H9 (cell line): ENCODE results near the gene APBA2. TPM values are rescaled to one million over a fixed set of nuclear protein-coding genes. Genes with fewer than 3 reads are reported as not detected.

Source experiments
- DNase-seq: peaks from one replicate; pipeline ENCODE4 v3.0.0-alpha.2; 2017
- H2AFZ ChIP-seq: one replicate; pipeline ENCODE4 v1.6.1; 2013; ENCODE audit warnings: mild to moderate bottlenecking, low read length, control low read depth, moderate library complexity
- H2AK5ac ChIP-seq: 2 replicates; pipeline ENCODE4 v1.6.1; 2013; ENCODE audit warnings: low read length, control low read depth, mixed read lengths; ENCODE audit not compliant: insufficient read length
- H2BK120ac ChIP-seq: one replicate; pipeline ENCODE4 v1.6.1; 2013; ENCODE audit warnings: low read depth, mild to moderate bottlenecking, low read length, control low read depth, inconsistent platforms; ENCODE audit not compliant: poor library complexity, severe bottlenecking
- H2BK12ac ChIP-seq: 2 replicates; pipeline ENCODE4 v1.6.1; 2013; ENCODE audit warnings: low read length, control low read depth, mixed read lengths, low read depth; ENCODE audit not compliant: insufficient read length
- H2BK15ac ChIP-seq: 2 replicates; pipeline ENCODE4 v1.6.1; 2013; ENCODE audit warnings: low read depth, low read length, control low read depth
- H2BK20ac ChIP-seq: one replicate; pipeline ENCODE4 v1.6.1; 2013; ENCODE audit warnings: low read depth, mild to moderate bottlenecking, low read length, control low read depth, inconsistent platforms; ENCODE audit not compliant: poor library complexity, severe bottlenecking
- H2BK5ac ChIP-seq: 2 replicates; pipeline ENCODE4 v1.6.1; 2013; ENCODE audit warnings: low read length, control low read depth, mixed read lengths; ENCODE audit not compliant: insufficient read length
- H3K14ac ChIP-seq: 2 replicates; pipeline ENCODE4 v1.6.1; 2013; ENCODE audit warnings: low read length, control low read depth; ENCODE audit not compliant: insufficient read depth
- H3K18ac ChIP-seq: 2 replicates; pipeline ENCODE4 v1.6.1; 2013; ENCODE audit warnings: low read depth, mild to moderate bottlenecking, mixed read lengths, low read length, control low read depth; ENCODE audit not compliant: insufficient read length
- H3K23ac ChIP-seq: 2 replicates; pipeline ENCODE4 v1.6.1; 2013; ENCODE audit warnings: low read length, control low read depth, mixed read lengths, low read depth; ENCODE audit not compliant: insufficient read length
- H3K23me2 ChIP-seq: 2 replicates; pipeline ENCODE4 v1.6.1; 2013; ENCODE audit warnings: low read depth, mild to moderate bottlenecking, mixed read lengths, low read length, control low read depth; ENCODE audit not compliant: insufficient read length, poor library complexity, severe bottlenecking
- H3K27ac ChIP-seq: 2 replicates; pipeline ENCODE4 v1.5.1; 2013; ENCODE audit warnings: low read length, control low read depth, mixed read lengths, low read depth; ENCODE audit not compliant: insufficient read length
- H3K27me3 ChIP-seq: 2 replicates; pipeline ENCODE4 v1.6.1; 2013; ENCODE audit warnings: low read length, control low read depth, inconsistent platforms; ENCODE audit not compliant: insufficient read depth
- H3K4ac ChIP-seq: 2 replicates; pipeline ENCODE4 v1.6.1; 2013; ENCODE audit warnings: low read depth, mild to moderate bottlenecking, control low read depth, inconsistent platforms, low read length, moderate library complexity
- H3K4me1 ChIP-seq: 2 replicates; pipeline ENCODE4 v1.6.1; 2013; ENCODE audit warnings: low read length, control low read depth, inconsistent platforms; ENCODE audit not compliant: insufficient read depth
- H3K4me2 ChIP-seq: 2 replicates; pipeline ENCODE4 v1.6.1; 2013; ENCODE audit warnings: low read length, control low read depth, mixed read lengths; ENCODE audit not compliant: insufficient read length, insufficient read depth
- H3K56ac ChIP-seq: 2 replicates; pipeline ENCODE4 v1.6.1; 2013; ENCODE audit warnings: low read depth, mild to moderate bottlenecking, mixed read lengths, low read length, control low read depth; ENCODE audit not compliant: insufficient read length
- H3K79me1 ChIP-seq: 2 replicates; pipeline ENCODE4 v1.6.1; 2013; ENCODE audit warnings: low read depth, mild to moderate bottlenecking, moderate library complexity, low read length, control low read depth, inconsistent platforms; ENCODE audit not compliant: insufficient read depth, poor library complexity, severe bottlenecking
- H3K79me2 ChIP-seq: 2 replicates; pipeline ENCODE4 v1.6.1; 2013; ENCODE audit warnings: low read length, control low read depth, inconsistent platforms; ENCODE audit not compliant: insufficient read depth
- H3K9ac ChIP-seq: 2 replicates; pipeline ENCODE4 v1.6.1; 2013; ENCODE audit warnings: low read length, control low read depth, mixed read lengths; ENCODE audit not compliant: insufficient read length; ENCODE audit errors: extremely low read depth
- H3K9me3 ChIP-seq: one replicate; pipeline ENCODE4 v1.6.1; 2013; ENCODE audit warnings: low read depth, low read length, inconsistent platforms; ENCODE audit not compliant: control insufficient read depth
- H3T11ph ChIP-seq: one replicate; pipeline ENCODE4 v1.6.1; 2013; ENCODE audit warnings: mild to moderate bottlenecking, low read length, control low read depth, inconsistent platforms
- H4K20me1 ChIP-seq: one replicate; pipeline ENCODE4 v1.6.1; 2013; ENCODE audit not compliant: control insufficient read depth, insufficient read length, insufficient read depth
- H4K5ac ChIP-seq: 2 replicates; pipeline ENCODE4 v1.6.1; 2013; ENCODE audit warnings: low read depth, mild to moderate bottlenecking, mixed read lengths, low read length, control low read depth; ENCODE audit not compliant: insufficient read length
- H4K8ac ChIP-seq: replicated peaks from 2 replicates; pipeline ENCODE4 v1.6.1; 2013; ENCODE audit warnings: low read length, control low read depth, mixed read lengths, low read depth; ENCODE audit not compliant: insufficient read length
- H4K91ac ChIP-seq: 2 replicates; pipeline ENCODE4 v1.6.1; 2013; ENCODE audit warnings: low read depth, mild to moderate bottlenecking, moderate library complexity, mixed read lengths, low read length, control low read depth; ENCODE audit not compliant: insufficient read length
- H3K27ac Mint-ChIP-seq, 3 experiments: 2 replicates in 2 of 3; 3 replicates in 1 of 3; pipeline ENCODE4 v1.8.0; 2020 to 2021; ENCODE audit warnings: mixed read lengths in 3 of 3, mild to moderate bottlenecking in 1 of 3, moderate library complexity in 1 of 3
- H3K27me3 Mint-ChIP-seq: 2 replicates; pipeline ENCODE4 v1.8.0; 2021; ENCODE audit warnings: low read depth, mild to moderate bottlenecking, moderate library complexity, mixed read lengths
- H3K36me3 Mint-ChIP-seq, 3 experiments: 2 replicates in 2 of 3; 3 replicates in 1 of 3; pipeline ENCODE4 v1.8.0; 2020 to 2021; ENCODE audit warnings: low read depth in 3 of 3, mixed read lengths in 3 of 3; ENCODE audit not compliant: insufficient read depth in 1 of 3
- H3K4me1 Mint-ChIP-seq, 2 experiments: 2 replicates each; pipeline ENCODE4 v1.8.0; 2020; ENCODE audit warnings: mixed read lengths in 2 of 2
- H3K4me3 Mint-ChIP-seq, 2 experiments: 2 replicates in 1 of 2; 3 replicates in 1 of 2; pipeline ENCODE4 v1.8.0; 2020 to 2021; ENCODE audit warnings: mild to moderate bottlenecking in 2 of 2, mixed read lengths in 2 of 2, moderate library complexity in 1 of 2
- H3K9me3 Mint-ChIP-seq, 2 experiments: 2 replicates in 1 of 2; 3 replicates in 1 of 2; pipeline ENCODE4 v1.8.0; 2020; ENCODE audit warnings: mild to moderate bottlenecking in 2 of 2, mixed read lengths in 2 of 2, moderate library complexity in 1 of 2
- CTCF ChIP-seq: fragments of 200-600 bp; sonication (generic); conservative IDR thresholded peaks from 3 replicates; pipeline ENCODE4 v1.8.0; 2021; ENCODE audit warnings: antibody characterized with exemption, mild to moderate bottlenecking
- WGBS: extraction: QIAGEN DNeasy Blood & Tissue Kit; methylation state at CpG from one replicate; pipeline ENCODE4 v1.1.7; 2013; ENCODE audit warnings: missing lambda C conversion rate, low lambda C conversion rate, mixed read lengths; ENCODE audit not compliant: insufficient read length; ENCODE audit errors: extremely low coverage; 5-methylcytosine and 5-hydroxymethylcytosine counted together
- total RNA-seq: library from RNA; stranded (reverse); gene quantifications from 2 replicates; pipeline ENCODE4 v1.2.1, GENCODE V29; 2021

The APBA2 gene
- total RNA-seq, 1 experiment from 2014 or later = 14.3 TPM

- Histone ChIP-seq H2BK12ac (no peak overlapping the region), H3K14ac (no peak overlapping the region), H3K27ac (no peak overlapping the region), H3K79me2 (no peaks in the 10 kb centered on the region), H3K27me3 (no peaks in the 10 kb centered on the region), H2BK20ac (no peak overlapping the region), H2AFZ (no peak overlapping the region), H3T11ph (no peak overlapping the region), H2BK5ac (no peak overlapping the region), H2BK120ac (no peak overlapping the region), H4K8ac (no peak overlapping the region), H3K9ac (no peak overlapping the region), H2BK15ac (no peak overlapping the region), H3K79me1 (no peaks in the 10 kb centered on the region), H4K5ac (no peak overlapping the region), H4K91ac (no peak overlapping the region), H3K9me3 (no peaks in the 10 kb centered on the region), H3K23me2 (no peaks in the 10 kb centered on the region), H3K4ac (no peak overlapping the region), H4K20me1 (no peaks in the 10 kb centered on the region), H3K18ac (no peak overlapping the region), H3K4me1 (no peaks in the 10 kb centered on the region), H3K4me2 (no peak overlapping the region), H3K56ac (no peak overlapping the region), H2AK5ac (no peak overlapping the region), H3K23ac (no peak overlapping the region)
- no peak for TF ChIP-seq CTCF
- DNase-seq = no peak
- H3K4me1 Mint-ChIP-seq = no peaks in the 10 kb centered on the region
- no peaks in the 10 kb centered on the region for H3K36me3 Mint-ChIP-seq
- H3K27me3 Mint-ChIP-seq = no peaks in the 10 kb centered on the region
- no CpG with 5 or more reads among the region's 14 CpGs for WGBS
- no peak overlapping the region for H3K4me3 Mint-ChIP-seq
- H3K27ac Mint-ChIP-seq = no peak overlapping the region
- no peaks in the 10 kb centered on the region for H3K9me3 Mint-ChIP-seq
These were observed 83.8 kb downstream of the APBA2 start for GRCh38 chr15:28969511-28970085.
